ENCODE measurements around the gene KCNJ18.
"Not testable (repeated sequence)": the region's sequence is repeated elsewhere in the genome, so short reads cannot be mapped to it uniquely, and the experiment has no call there.

KCNJ18 gene

DNA sequence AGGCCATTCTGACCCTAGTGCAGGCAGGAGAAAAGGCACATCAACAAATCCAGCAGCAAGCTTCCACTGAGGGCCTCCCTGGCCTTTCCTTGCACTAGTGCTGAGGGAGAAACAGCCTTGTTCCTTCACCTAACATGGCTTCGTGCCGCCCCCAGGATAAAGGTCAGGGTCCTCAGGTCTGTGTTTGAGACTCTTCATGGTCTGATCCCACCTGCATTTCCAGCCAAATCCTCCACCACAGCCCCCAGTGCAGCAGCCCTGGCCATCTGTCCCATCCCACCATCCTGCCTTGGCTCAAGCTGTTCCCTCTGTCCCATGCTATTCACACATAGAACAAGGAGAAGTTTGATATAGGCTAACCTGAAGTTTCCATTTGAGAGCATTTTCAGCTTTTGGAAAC is 20.9 kb upstream of the KCNJ18 start:
- not testable (repeated sequence) for DNase-seq (ENCODE audit: low spot score)

DNA sequence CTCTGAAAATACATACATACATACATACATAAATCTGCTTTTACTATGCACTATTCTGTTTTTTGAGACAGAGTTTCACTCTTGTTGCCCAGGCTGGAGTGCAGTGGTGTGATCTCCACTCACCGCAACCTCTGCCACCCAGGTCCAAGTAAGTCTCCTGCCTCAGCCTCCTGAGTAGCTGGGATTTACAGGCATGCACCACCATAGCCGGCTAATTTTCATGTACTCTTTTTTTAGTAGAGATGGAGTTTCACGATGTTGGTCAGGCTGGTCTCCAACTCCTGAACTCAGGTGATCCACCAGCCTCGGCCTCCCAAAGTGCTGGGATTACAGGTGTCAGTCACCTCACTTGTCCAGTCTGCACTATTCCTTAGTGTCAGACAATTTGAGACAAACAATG is 20.5 kb upstream of the KCNJ18 start:
- DNase-seq (ENCODE audit: low spot score), result not testable (repeated sequence)

GRCh38 chr17:21673451-21674241 is 18.7 kb upstream of the KCNJ18 start:
- DNase-seq (ENCODE audit: low spot score), result not testable (repeated sequence)

GRCh38 chr17:21674242-21674731 is 18.0 kb upstream of the KCNJ18 start:
- DNase-seq (ENCODE audit: low spot score), result no peak

GRCh38 chr17:21674891-21675738 is 17.2 kb upstream of the KCNJ18 start:
- not testable (repeated sequence) for DNase-seq (ENCODE audit: low spot score)

GRCh38 chr17:21675739-21676130 is 16.6 kb upstream of the KCNJ18 start:
- not testable (repeated sequence) for DNase-seq (ENCODE audit: low spot score)

DNA sequence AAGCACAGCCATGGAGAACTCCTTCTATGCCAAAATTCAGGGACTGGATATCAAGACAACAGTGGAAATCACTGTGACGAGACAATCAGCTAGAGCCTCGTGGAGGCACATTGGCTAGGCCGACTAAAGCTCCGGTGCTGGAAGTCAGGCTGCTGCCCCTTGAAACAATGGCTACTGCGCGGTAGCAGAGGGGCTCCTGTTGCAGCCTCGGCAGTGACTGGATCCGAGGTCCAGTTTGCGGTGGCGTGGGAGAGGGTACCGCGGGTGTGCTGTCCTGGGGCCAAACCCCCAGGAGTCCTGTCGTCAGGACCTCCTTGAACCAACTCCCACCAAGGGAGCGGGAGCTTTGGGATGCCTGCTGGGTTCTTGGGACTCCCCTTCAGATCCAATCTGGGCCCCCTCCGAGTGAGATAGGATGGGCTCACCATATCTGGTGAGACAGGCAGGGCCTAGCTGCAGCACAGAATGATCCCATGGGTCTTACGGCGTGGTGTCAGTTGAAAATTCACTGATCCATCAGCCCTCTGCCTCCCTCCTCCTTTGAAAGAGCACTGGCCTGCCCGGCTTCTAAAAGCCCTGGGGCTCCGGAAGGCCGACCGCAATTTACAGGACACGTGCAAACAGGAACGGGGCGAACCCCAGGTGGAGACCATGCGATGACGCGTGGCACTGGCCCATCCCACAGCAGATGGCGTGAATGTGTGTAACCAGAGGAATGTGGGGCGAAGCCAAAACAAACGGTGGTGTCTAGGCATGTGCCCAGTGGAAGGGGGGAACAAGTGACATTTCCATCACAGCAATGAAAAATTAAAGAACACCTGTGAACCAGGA is 15.8 kb upstream of the KCNJ18 start:
- DNase-seq (ENCODE audit: low spot score), result no peak

GRCh38 chr17:21677126-21677910 is 15.0 kb upstream of the KCNJ18 start:
- no peak for DNase-seq (ENCODE audit: low spot score)

DNA sequence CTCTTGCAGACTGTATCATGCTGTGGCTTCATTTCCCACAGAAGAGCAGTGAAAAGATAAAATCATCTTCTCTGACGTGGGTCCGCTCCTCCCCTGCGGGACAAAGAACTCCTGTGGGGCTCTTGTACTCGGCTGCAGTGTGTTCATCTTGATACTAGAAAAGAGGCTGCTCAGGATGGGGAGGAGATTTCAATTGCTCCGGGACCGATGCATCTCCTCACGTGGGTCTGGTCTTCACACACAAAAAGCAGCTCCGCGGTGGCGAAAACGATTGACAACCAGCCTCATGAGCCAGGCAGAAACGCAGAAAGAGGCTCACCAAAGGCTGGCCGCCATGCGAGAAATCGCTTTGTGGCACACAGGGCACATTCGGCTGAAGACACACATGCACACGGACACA is 14.4 kb upstream of the KCNJ18 start:
- DNase-seq (ENCODE audit: low spot score), result no peak

DNA sequence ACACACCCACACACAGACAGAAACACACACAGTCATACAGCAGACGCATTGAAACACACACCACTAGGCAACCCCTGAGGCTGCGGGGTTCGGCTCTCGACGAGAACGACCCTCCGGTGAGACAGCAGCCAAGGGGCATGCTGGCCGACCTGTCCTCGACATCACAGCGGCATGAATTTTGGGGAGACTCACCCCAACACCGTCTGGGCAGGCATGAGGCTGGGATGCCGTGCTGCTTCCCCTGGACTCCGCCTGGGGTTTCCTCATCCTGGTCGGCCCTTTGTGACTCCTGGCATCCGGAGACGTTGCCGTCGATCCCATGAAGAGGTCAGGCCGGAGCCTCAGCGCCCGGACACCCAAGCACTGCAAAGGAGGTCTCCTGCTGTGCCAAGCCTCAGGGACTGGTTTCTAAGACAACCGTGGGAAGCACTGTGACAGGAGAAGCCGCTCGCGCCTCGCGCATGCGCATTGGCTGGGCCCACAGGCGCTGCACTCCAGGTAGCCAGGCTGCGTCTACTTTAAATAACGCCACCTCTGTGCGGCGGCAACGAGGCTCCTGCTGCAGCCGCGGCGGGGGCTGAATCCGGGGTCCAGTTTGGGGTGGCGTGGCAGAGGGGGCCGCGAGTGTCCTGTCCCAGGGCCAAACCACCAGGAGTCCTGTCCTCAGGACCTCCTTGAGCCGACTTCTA is 13.8 kb upstream of the KCNJ18 start:
- DNase-seq (ENCODE audit: low spot score), result no peak

- no peak for DNase-seq (ENCODE audit: low spot score)
Observed at GRCh38 chr17:21679256-21680146, 12.8 kb upstream of the KCNJ18 start.

- DNase-seq (ENCODE audit: low spot score), result no peak
Observed at GRCh38 chr17:21680366-21680765, 12.0 kb upstream of the KCNJ18 start.

- not testable (repeated sequence) for DNase-seq (ENCODE audit: low spot score)
Observed at GRCh38 chr17:21680850-21681351, 11.4 kb upstream of the KCNJ18 start.

DNA sequence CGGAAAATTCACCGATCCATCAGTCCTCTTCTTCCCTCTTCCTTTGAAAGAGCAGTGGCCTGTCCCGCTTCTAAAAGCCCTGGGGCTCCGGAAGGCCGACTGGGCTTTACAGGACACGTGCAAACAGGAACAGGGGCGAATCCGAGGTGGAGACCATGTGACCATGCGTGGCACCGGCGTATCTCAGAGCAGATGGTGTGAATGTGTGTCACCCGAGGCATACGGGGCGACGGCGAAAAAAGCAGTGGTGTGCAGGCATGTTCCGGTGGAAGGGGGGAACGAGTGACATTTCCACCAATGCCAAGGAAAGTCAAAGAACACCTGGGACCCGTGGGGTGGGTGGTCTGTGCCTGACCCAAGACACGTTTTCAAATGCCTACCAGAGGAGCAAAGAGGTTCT is 10.7 kb upstream of the KCNJ18 start:
- not testable (repeated sequence) for DNase-seq (ENCODE audit: low spot score)

DNA sequence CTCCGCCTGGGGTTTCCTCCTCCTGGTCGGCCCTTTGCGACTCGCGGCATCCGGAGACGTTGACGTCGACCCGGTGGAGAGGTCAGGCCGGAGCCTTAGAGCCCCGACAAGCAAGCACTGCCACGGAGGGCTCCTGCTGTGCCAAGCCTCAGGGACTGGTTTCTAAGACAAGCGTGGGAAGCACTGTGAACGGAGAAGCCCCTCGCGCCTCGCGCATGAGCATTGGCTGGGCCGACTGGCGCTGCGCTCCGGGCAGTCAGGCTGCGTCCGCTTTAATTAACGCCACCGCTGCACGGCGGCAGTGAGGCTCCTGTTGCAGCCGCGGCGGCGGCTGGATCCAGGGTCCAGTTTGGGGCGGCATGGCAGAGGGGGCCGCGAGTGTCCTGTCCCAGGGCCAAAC is 10.2 kb upstream of the KCNJ18 start:
- DNase-seq (ENCODE audit: low spot score), result not testable (repeated sequence)

DNA sequence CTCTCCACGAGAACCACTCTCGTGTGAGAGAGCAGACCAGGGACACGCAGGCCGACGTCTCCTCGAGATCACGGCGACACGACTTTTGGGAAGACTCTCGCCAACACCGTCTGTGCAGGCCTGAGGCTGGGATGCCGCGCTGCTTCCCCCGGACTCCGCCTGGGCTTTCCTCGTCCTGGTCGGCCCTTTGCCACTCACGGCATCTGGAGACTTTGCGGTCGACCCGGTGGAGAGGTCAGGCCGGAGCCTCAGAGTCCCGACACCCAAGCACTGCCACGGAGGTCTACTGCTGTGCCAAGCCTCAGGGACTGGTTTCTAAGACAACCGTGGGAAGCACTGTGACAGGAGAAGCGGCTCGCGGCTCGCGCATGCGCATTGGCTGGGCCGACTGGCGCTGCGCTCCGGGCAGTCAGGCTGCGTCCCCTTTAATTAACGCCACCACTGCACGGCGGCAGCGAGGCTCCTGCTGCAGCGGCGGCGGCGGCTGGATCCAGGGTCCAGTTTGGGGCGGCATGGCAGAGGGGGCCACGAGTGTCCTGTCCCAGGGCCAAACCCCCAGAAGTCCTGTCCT is 9.1 kb upstream of the KCNJ18 start:
- DNase-seq (ENCODE audit: low spot score), result not testable (repeated sequence)

DNA sequence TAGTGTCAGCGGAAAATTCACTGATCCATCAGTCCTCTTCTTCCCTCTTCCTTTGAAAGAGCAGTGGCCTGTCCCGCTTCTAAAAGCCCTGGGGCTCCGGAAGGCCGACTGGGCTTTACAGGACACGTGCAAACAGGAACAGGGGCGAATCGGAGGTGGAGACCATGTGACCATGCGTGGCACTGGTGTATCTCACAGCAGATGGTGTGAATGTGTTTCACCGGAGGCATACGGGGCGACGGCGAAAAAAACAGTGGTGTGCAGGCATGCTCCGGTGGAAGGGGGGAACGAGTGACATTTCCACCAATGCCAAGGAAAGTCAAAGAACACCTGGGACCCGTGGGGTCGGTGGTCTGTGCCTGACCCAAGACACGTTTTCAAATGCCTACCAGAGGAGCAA is 8.4 kb upstream of the KCNJ18 start:
- DNase-seq (ENCODE audit: low spot score), result not testable (repeated sequence)

GRCh38 chr17:21684384-21684783 is 7.9 kb upstream of the KCNJ18 start:
- DNase-seq (ENCODE audit: low spot score), result not testable (repeated sequence)
